Liver (tissue), 9 donors: ENCODE measurements around the gene ADAMTS2. TPM values are rescaled to one million over a fixed set of nuclear protein-coding genes. Genes with fewer than 3 reads are reported as not detected.

Experiments used
- DNase-seq: peaks from one replicate; pipeline ENCODE4 v3.0.0-alpha.2; 2017; ENCODE audit warnings: low spot score
- H3K27ac ChIP-seq, 2 donors: one replicate each; pipeline ENCODE4 v1.7.0; 2013; ENCODE audit warnings: inconsistent platforms in 2 of 2, low read length in 2 of 2, control low read depth in 1 of 2, low read depth in 1 of 2, mild to moderate bottlenecking in 1 of 2
- H3K27me3 ChIP-seq, 4 donors: one replicate each; pipeline versions ENCODE4 v1.6.1 to v1.7.0; 2013; ENCODE audit warnings: low read length in 3 of 4, inconsistent platforms in 1 of 4, mild to moderate bottlenecking in 1 of 4, moderate library complexity in 1 of 4; ENCODE audit not compliant: control insufficient read depth in 4 of 4, insufficient read depth in 4 of 4
- H3K36me3 ChIP-seq, 4 donors: one replicate each; pipeline versions ENCODE4 v1.6.1 to v1.7.0; 2013; ENCODE audit warnings: low read length in 3 of 4, mild to moderate bottlenecking in 3 of 4, low read depth in 1 of 4, moderate library complexity in 1 of 4; ENCODE audit not compliant: control insufficient read depth in 4 of 4, insufficient read depth in 3 of 4
- H3K4me1 ChIP-seq, 4 donors: one replicate each; pipeline versions ENCODE4 v1.6.1 to v1.7.0; 2013; ENCODE audit warnings: low read length in 3 of 4, mild to moderate bottlenecking in 3 of 4, moderate library complexity in 1 of 4; ENCODE audit not compliant: control insufficient read depth in 4 of 4, insufficient read depth in 4 of 4
- H3K4me3 ChIP-seq, 3 donors: one replicate each; pipeline versions ENCODE4 v1.6.1 to v1.7.0; 2013; ENCODE audit warnings: low read length in 3 of 3, control low read depth in 1 of 3, low read depth in 1 of 3, mild to moderate bottlenecking in 1 of 3
- H3K9ac ChIP-seq, 2 donors: one replicate each; pipeline ENCODE4 v1.7.0; 2013; ENCODE audit warnings: low read length in 2 of 2, mild to moderate bottlenecking in 2 of 2, moderate library complexity in 2 of 2, control low read depth in 1 of 2, low read depth in 1 of 2
- H3K9me3 ChIP-seq, 4 donors: one replicate each; pipeline versions ENCODE4 v1.6.1 to v1.7.0; 2013; ENCODE audit warnings: low read length in 3 of 4; ENCODE audit not compliant: control insufficient read depth in 4 of 4
- ATF3 ChIP-seq: IDR thresholded peaks from 2 replicates; pipeline ENCODE4 v1.6.1; 2016; ENCODE audit warnings: antibody characterized with exemption
- FOXA1 ChIP-seq: IDR thresholded peaks from 2 replicates; pipeline ENCODE4 v1.6.1; 2016; ENCODE audit warnings: antibody characterized with exemption
- FOXA2 ChIP-seq: IDR thresholded peaks from 2 replicates; pipeline ENCODE4 v1.6.1; 2016; ENCODE audit warnings: antibody characterized with exemption
- HNF4A ChIP-seq, 2 donors: conservative IDR thresholded peaks; 2 replicates each; pipeline ENCODE4 v1.6.1; 2016; ENCODE audit warnings: antibody characterized with exemption in 2 of 2, mild to moderate bottlenecking in 2 of 2
- HNF4G ChIP-seq: IDR thresholded peaks from 2 replicates; pipeline ENCODE4 v1.6.1; 2016; ENCODE audit warnings: antibody characterized with exemption
- JUND ChIP-seq, 2 donors: IDR thresholded peaks; 2 replicates each; pipeline ENCODE4 v1.6.1; 2016; ENCODE audit warnings: antibody characterized with exemption in 2 of 2
- MAX ChIP-seq: IDR thresholded peaks from 2 replicates; pipeline ENCODE4 v1.6.1; 2016; ENCODE audit warnings: antibody characterized with exemption
- NR2F2 ChIP-seq: IDR thresholded peaks from 2 replicates; pipeline ENCODE4 v1.6.1; 2016; ENCODE audit warnings: antibody characterized with exemption
- RAD21 ChIP-seq, 2 donors: IDR thresholded peaks; 2 replicates each; pipeline ENCODE4 v1.6.1; 2016; ENCODE audit warnings: antibody characterized with exemption in 2 of 2, mild to moderate bottlenecking in 2 of 2
- RXRA ChIP-seq, 2 donors: IDR thresholded peaks; 2 replicates each; pipeline ENCODE4 v1.6.1; 2017 to 2018; ENCODE audit warnings: antibody characterized with exemption in 2 of 2, mild to moderate bottlenecking in 1 of 2
- SP1 ChIP-seq: IDR thresholded peaks from 2 replicates; pipeline ENCODE4 v1.6.1; 2018; ENCODE audit warnings: antibody characterized with exemption, mild to moderate bottlenecking
- YY1 ChIP-seq: IDR thresholded peaks from 2 replicates; pipeline ENCODE4 v1.6.1; 2016; ENCODE audit warnings: antibody characterized with exemption, mild to moderate bottlenecking
- WGBS: extraction: QIAGEN DNeasy Blood & Tissue Kit; methylation state at CpG from one replicate; pipeline ENCODE4 v1.1.7; 2013; 5-methylcytosine and 5-hydroxymethylcytosine counted together
- polyA plus RNA-seq, 2 donors: library from polyadenylated mRNA; stranded (reverse) in 1 of 2; unstranded in 1 of 2; fragments of 200-250 nt in 1 of 2; fragments of >200 nt in 1 of 2; fragmentation: Nextera tagmentation in 1 of 2; extraction: Ambion mirVana in 1 of 2; gene quantifications; one replicate each; pipeline versions ENCODE4 v1.2.1 to v1.2.3, GENCODE V29; 2013 to 2015
- total RNA-seq, 2 donors: library from RNA; depleted of rRNA; stranded (reverse); fragments of >200 nt; gene quantifications; one replicate each; pipeline ENCODE4 v1.2.3, GENCODE V29; 2014
- TF ChIP-seq, protein P1 (sequence below): IDR thresholded peaks from 2 replicates; pipeline ENCODE4 v1.6.1; 2016; ENCODE audit warnings: antibody characterized with exemption
- TF ChIP-seq, protein P2 (sequence below): fragments of 150-350 bp; IDR thresholded peaks from 2 replicates; pipeline ENCODE4 v1.5.1; 2017; ENCODE audit warnings: improper control_type of control experiment, low read depth, low read length; ENCODE audit not compliant: missing input control
- TF ChIP-seq, protein P3 (sequence below): IDR thresholded peaks from 2 replicates; pipeline ENCODE4 v1.6.1; 2016; ENCODE audit warnings: antibody characterized with exemption, mild to moderate bottlenecking
- donor health status: healthy.
- donor health status: healthy.
- donor health status: healthy.
- donor health status: healthy.
- donor health status: healthy.

Gene ADAMTS2
- total and polyA plus RNA-seq, 4 donors = 2.7 to 24.3 (median 12.0) TPM

- Histone ChIP-seq H3K4me1 (peaks cover 0 to 9% (median 5%) of the 10 kb centered on the region in 4 donors), H3K9ac (no peak overlapping the region), H3K9me3 (peaks cover 0 to 2% (median under 1%) of the 10 kb centered on the region in 4 donors), H3K4me3 (no peak overlapping the region), H3K27ac (no peak overlapping the region), H3K36me3 (no peaks in the 10 kb centered on the region), H3K27me3 (no peaks in the 10 kb centered on the region)
- WGBS = 90% methylated on average over 23 of the region's 23 CpGs
- DNase-seq = no peak
- TF ChIP-seq HNF4A (conservative IDR thresholded peaks at IDR 0.05) (no peak), NR2F2 (no peak), HNF4G (no peak)
Observed at GRCh38 chr5:179164331-179165311, 180.6 kb downstream of the ADAMTS2 start.

- TF ChIP-seq FOXA1 (no peak), SP1 (no peak), RAD21 (IDR thresholded peaks at IDR 0.05) (no peak), NR2F2 (no peak)
- TF ChIP-seq, protein P1, sequence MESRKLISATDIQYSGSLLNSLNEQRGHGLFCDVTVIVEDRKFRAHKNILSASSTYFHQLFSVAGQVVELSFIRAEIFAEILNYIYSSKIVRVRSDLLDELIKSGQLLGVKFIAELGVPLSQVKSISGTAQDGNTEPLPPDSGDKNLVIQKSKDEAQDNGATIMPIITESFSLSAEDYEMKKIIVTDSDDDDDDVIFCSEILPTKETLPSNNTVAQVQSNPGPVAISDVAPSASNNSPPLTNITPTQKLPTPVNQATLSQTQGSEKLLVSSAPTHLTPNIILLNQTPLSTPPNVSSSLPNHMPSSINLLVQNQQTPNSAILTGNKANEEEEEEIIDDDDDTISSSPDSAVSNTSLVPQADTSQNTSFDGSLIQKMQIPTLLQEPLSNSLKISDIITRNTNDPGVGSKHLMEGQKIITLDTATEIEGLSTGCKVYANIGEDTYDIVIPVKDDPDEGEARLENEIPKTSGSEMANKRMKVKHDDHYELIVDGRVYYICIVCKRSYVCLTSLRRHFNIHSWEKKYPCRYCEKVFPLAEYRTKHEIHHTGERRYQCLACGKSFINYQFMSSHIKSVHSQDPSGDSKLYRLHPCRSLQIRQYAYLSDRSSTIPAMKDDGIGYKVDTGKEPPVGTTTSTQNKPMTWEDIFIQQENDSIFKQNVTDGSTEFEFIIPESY = no peak
- Histone ChIP-seq H3K9ac (no peak overlapping the region), H3K9me3 (peaks cover 0 to 2% (median under 1%) of the 10 kb centered on the region in 4 donors), H3K27ac (no peak overlapping the region), H3K4me1 (peaks cover 0 to 9% (median 5%) of the 10 kb centered on the region in 4 donors), H3K4me3 (no peak overlapping the region), H3K36me3 (no peaks in the 10 kb centered on the region), H3K27me3 (no peaks in the 10 kb centered on the region)
- 87% methylated on average over 15 of the region's 15 CpGs for WGBS
- no peak for DNase-seq
Observed at GRCh38 chr5:179163236-179164155, 181.8 kb downstream of the ADAMTS2 start.

DNA sequence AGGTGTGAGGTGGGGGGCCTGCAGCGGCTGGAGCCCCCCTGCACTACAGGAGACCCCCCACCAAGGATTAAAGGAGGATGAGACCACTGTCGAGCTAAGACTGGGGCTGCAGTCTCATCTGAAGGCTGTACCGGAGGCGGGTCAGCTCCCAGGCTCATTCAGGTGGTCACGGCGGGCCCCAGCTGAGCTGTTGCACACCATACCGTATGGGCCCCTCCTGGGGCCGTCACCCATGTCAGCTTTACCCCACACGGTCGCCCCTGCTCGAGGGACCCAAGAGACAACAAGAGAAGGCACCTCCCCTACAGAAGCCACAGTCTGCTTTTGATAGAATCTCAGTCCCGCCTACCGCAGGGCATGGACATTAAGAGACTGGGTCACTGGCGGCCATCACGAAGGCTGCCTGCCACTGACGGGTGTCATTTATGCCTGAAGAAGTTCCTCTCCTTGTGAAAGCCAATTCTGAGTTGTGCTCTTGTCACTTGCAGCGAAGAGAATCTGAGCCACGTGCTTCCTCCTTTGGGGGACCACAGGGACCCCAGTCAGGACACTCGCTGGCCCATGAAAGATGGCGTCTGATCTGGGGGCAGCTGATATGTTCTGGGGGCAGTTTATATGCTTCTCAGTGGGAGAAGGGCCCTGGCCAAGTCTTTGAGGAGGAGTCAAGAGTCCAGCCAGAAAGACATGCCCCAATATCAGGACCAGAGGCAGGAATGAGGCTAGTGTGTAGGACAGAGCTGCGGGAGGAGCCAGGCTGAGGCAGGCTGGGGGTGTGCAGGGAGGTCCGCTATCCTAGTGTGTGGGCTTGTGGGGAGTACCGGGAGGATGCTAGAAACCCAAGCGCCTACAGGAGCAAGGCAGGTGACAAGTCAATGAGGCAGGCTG, 182.7 kb downstream of the ADAMTS2 start:
- H3K36me3 ChIP-seq = no peaks in the 10 kb centered on the region
- 90% methylated on average over 24 of the region's 24 CpGs for WGBS
- no peak for TF ChIP-seq HNF4A (conservative IDR thresholded peaks at IDR 0.05)
- TF ChIP-seq RAD21 (IDR thresholded peaks at IDR 0.05) = no peak
- no peak for TF ChIP-seq NR2F2
- no peak for TF ChIP-seq ATF3
- no peak for TF ChIP-seq MAX
- TF ChIP-seq FOXA2 = no peak
- TF ChIP-seq, protein P2, sequence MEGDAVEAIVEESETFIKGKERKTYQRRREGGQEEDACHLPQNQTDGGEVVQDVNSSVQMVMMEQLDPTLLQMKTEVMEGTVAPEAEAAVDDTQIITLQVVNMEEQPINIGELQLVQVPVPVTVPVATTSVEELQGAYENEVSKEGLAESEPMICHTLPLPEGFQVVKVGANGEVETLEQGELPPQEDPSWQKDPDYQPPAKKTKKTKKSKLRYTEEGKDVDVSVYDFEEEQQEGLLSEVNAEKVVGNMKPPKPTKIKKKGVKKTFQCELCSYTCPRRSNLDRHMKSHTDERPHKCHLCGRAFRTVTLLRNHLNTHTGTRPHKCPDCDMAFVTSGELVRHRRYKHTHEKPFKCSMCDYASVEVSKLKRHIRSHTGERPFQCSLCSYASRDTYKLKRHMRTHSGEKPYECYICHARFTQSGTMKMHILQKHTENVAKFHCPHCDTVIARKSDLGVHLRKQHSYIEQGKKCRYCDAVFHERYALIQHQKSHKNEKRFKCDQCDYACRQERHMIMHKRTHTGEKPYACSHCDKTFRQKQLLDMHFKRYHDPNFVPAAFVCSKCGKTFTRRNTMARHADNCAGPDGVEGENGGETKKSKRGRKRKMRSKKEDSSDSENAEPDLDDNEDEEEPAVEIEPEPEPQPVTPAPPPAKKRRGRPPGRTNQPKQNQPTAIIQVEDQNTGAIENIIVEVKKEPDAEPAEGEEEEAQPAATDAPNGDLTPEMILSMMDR = no peak
- TF ChIP-seq FOXA1 = no peak
- TF ChIP-seq YY1 = no peak
- no peak for TF ChIP-seq HNF4G
- no peak for TF ChIP-seq JUND (IDR thresholded peaks at IDR 0.05)
- TF ChIP-seq RXRA (IDR thresholded peaks at IDR 0.05) = no peak
- TF ChIP-seq, protein P3, sequence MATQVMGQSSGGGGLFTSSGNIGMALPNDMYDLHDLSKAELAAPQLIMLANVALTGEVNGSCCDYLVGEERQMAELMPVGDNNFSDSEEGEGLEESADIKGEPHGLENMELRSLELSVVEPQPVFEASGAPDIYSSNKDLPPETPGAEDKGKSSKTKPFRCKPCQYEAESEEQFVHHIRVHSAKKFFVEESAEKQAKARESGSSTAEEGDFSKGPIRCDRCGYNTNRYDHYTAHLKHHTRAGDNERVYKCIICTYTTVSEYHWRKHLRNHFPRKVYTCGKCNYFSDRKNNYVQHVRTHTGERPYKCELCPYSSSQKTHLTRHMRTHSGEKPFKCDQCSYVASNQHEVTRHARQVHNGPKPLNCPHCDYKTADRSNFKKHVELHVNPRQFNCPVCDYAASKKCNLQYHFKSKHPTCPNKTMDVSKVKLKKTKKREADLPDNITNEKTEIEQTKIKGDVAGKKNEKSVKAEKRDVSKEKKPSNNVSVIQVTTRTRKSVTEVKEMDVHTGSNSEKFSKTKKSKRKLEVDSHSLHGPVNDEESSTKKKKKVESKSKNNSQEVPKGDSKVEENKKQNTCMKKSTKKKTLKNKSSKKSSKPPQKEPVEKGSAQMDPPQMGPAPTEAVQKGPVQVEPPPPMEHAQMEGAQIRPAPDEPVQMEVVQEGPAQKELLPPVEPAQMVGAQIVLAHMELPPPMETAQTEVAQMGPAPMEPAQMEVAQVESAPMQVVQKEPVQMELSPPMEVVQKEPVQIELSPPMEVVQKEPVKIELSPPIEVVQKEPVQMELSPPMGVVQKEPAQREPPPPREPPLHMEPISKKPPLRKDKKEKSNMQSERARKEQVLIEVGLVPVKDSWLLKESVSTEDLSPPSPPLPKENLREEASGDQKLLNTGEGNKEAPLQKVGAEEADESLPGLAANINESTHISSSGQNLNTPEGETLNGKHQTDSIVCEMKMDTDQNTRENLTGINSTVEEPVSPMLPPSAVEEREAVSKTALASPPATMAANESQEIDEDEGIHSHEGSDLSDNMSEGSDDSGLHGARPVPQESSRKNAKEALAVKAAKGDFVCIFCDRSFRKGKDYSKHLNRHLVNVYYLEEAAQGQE = no peak

More for the DNA sequence above, 182.7 kb downstream of the ADAMTS2 start:
- DNase-seq = no peak
- Histone ChIP-seq H3K9me3 (peaks cover 0 to 2% (median under 1%) of the 10 kb centered on the region in 4 donors), H3K9ac (no peak overlapping the region), H3K27me3 (no peaks in the 10 kb centered on the region), H3K4me1 (peaks cover 0 to 8% (median 5%) of the 10 kb centered on the region in 4 donors), H3K27ac (no peak overlapping the region), H3K4me3 (no peak overlapping the region)
